Adrenal gland (tissue), 12 donors: ENCODE results near the gene CYREN. TPM values are rescaled to one million over a fixed set of nuclear protein-coding genes. Genes with fewer than 3 reads are reported as not detected.

Experiments used
- DNase-seq, 7 donors: peaks; one replicate each; pipeline ENCODE4 v3.0.0-alpha.2; 2019 to 2020
- H3K27ac ChIP-seq, 5 donors: fragments of 200-600 bp; sonication (generic) in 4 of 5; 1 replicate in 3 of 5; 2 replicates in 2 of 5; pipeline versions ENCODE4 v1.5.1 to v1.8.0; 2016 to 2020; ENCODE audit warnings: mild to moderate bottlenecking in 1 of 5
- H3K27me3 ChIP-seq: fragments of 200-600 bp; 2 replicates; pipeline ENCODE4 v1.8.0; 2021
- H3K36me3 ChIP-seq, 2 donors: fragments of 200-600 bp; replicated peaks in 1 of 2; 1 replicate in 1 of 2; 2 replicates in 1 of 2; pipeline versions ENCODE4 v1.5.1 to v1.8.0; 2018 to 2022
- H3K4me1 ChIP-seq, 2 donors: fragments of 200-600 bp; replicated peaks in 1 of 2; 1 replicate in 1 of 2; 2 replicates in 1 of 2; pipeline versions ENCODE4 v1.5.1 to v1.8.0; 2018 to 2021
- H3K4me3 ChIP-seq, 4 donors: fragments of 200-600 bp; sonication (generic) in 3 of 4; one replicate each; pipeline ENCODE4 v1.5.1; 2016 to 2018
- H3K9me3 ChIP-seq, 3 donors: fragments of 200-600 bp; sonication (generic) in 1 of 3; replicated peaks in 1 of 3; 1 replicate in 2 of 3; 2 replicates in 1 of 3; pipeline versions ENCODE4 v1.5.1 to v1.8.0; 2016 to 2021
- CTCF ChIP-seq, 6 experiments: fragments of 450-650 bp in 4 of 6; fragments of 200-600 bp in 2 of 6; sonication (generic) in 1 of 6; IDR thresholded peaks; 1 replicate in 5 of 6; 2 replicates in 1 of 6; pipeline versions ENCODE4 v1.5.1 to v1.8.0; 2016 to 2021; ENCODE audit warnings: antibody characterized with exemption in 6 of 6, mild to moderate bottlenecking in 2 of 6, moderate library complexity in 1 of 6
- POLR2A ChIP-seq, 2 donors: fragments of 450-650 bp; IDR thresholded peaks; one replicate each; pipeline ENCODE4 v1.6.1; 2017; ENCODE audit warnings: antibody characterized with exemption in 2 of 2, mild to moderate bottlenecking in 2 of 2, moderate library complexity in 1 of 2
- WGBS, 4 donors: extraction: QIAGEN DNeasy Blood & Tissue Kit in 2 of 4; methylation state at CpG; one replicate each; pipeline versions ENCODE4 v1.1.5 to v1.1.7; 2013 to 2017; 5-methylcytosine and 5-hydroxymethylcytosine counted together
- intact Hi-C, 2 donors: fragments of 100-400 bp; cut with DNase I; formaldehyde crosslinking; loops; one replicate each; pipeline versions ENCODE4 v1.14.1 to v1.15.0; 2022 to 2023
- polyA plus RNA-seq, 3 donors: library from polyadenylated mRNA; stranded (reverse); fragments of 200-250 nt in 2 of 3; fragments of 350-450 nt in 1 of 3; fragmentation: Illumina TruSeq in 1 of 3; extraction: RNeasy Lipid Tissue Mini Kit (QIAGEN cat#74804) in 1 of 3; gene quantifications; one replicate each; pipeline ENCODE4 v1.2.3, GENCODE V29; 2013 to 2014
- total RNA-seq, 9 donors: library from RNA; depleted of rRNA in 4 of 9; stranded (reverse); fragments of >200 nt in 4 of 9; fragments of 120-200 nt in 1 of 9; fragmentation: NEBNext Ultra II Directional in 1 of 9; extraction: Animal tissue kit (Norgen Biotek cat#: 25700) in 1 of 9; gene quantifications; one replicate each; pipeline versions ENCODE4 v1.1.0 to v1.2.4, GENCODE V29; 2013 to 2023
- donor health status: healthy with polysubstance abuse.
- donor health status: Bipolar disorder and iron deficiency.
- donor health status: DM: yes; HTN: yes; CAD: no.
- donor health status: DM: no; HTN: no; CAD: no.
- donor health status: DM: no; HTN: no; CAD: no.
- donor health status: DM: yes; HTN: yes; CAD: no.

Gene CYREN
- total and polyA plus RNA-seq, 12 donors, result 33.1 to 66.2 (median 48.5) TPM

GRCh38 chr7:135147899-135148721 lies 22.4 kb downstream of the CYREN start, which contains the start of gene TMEM140:
Gene TMEM140 (plus strand): TSS chr7:135148072. CDS start chr7:135164442, 16,370 bp downstream.
- Histone ChIP-seq H3K36me3 (no peaks in the 10 kb centered on the region), H3K4me3 (peak within 1 kb of the TSS in 3 of 4 donors; percentile 45 to 75 (median 46)), H3K9me3 (no peaks in the 10 kb centered on the region), H3K4me1 (peaks cover 39 to 58% of the 10 kb centered on the region in 2 donors), H3K27ac (peak within 1 kb of the TSS; percentile 90 to 96 (median 91)), H3K27me3 (no peaks in the 10 kb centered on the region)
- WGBS, 4 donors, result 8 to 16% (median 12%) methylated on average over 13 of the region's 13 CpGs
- peak in 4 of 7 donors; percentile 56 to 77 (median 60) for DNase-seq
- intact Hi-C loops, result no loop called here
- peak in 1 of 6 experiments; percentile 11 for TF ChIP-seq CTCF (IDR thresholded peaks at IDR 0.05)
- TF ChIP-seq POLR2A (IDR thresholded peaks at IDR 0.05), result peak in 1 of 2 donors; percentile 75

- H3K9me3 ChIP-seq, result no peaks in the 10 kb centered on the region
- intact Hi-C loops, result no loop called here
- peaks cover 39 to 58% of the 10 kb centered on the region in 2 donors for H3K4me1 ChIP-seq
- DNase-seq, result peak in 2 of 7 donors; percentile 39 to 54
- 3 to 10% (median 7%) methylated on average over 6 of the region's 6 CpGs for WGBS, 4 donors
- H3K27ac ChIP-seq, result peak overlapping the region; percentile 90 to 96 (median 91)
- peak overlapping the region in 2 of 4 donors; percentile 46 to 75 for H3K4me3 ChIP-seq
- H3K36me3 ChIP-seq, result no peaks in the 10 kb centered on the region
- TF ChIP-seq CTCF (IDR thresholded peaks at IDR 0.05), result no peak
- no peak for TF ChIP-seq POLR2A (IDR thresholded peaks at IDR 0.05)
- H3K27me3 ChIP-seq, result no peaks in the 10 kb centered on the region
Measured at GRCh38 chr7:135147341-135147898, 23.1 kb downstream of the CYREN start.

DNA sequence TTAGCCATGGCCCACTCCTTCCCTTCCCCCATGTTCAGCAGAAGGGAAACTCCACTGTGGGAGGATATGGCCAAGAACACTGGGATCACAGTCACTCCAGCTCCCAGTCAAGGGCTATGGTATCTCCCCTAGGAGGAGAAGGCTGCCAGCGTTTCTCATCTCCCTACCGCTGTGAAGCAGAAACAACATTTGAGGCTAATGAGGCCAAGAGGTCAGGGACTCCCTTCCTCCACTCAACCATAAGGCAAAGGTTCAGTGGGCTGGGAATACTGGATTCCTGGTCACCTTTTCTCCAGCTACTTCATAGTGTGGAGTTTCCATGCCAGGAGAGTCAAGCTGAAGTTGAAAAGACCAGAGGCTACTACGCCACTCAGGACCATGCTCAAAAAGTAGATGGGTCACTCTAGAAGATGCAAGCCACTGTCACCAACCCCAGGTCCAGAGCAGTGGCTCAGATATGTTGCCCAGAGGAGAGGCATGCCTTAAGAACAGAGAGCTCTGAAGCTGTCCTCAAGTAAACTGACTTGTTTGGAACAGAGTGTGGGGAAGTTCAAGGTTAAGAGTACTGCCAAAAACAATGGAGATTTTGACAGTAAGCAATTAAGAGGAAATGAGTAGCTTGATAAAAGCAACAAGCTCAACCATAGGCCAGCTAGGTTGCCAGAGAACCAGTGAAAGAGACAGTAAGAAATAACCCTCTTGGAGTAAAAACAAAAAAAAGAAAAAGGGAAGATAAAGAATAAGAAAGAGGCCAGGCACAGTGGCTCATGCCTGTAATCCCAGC lies 26.4 kb downstream of the CYREN start:
- Histone ChIP-seq H3K36me3 (no peaks in the 10 kb centered on the region), H3K27me3 (no peaks in the 10 kb centered on the region), H3K9me3 (no peaks in the 10 kb centered on the region), H3K4me1 (peaks cover 31 to 32% of the 10 kb centered on the region in 2 donors), H3K4me3 (no peak overlapping the region), H3K27ac (peak overlapping the region; percentile 15 to 63 (median 32))
- intact Hi-C loops, result no loop called here
- DNase-seq, result peak in 6 of 7 donors; percentile 42 to 82 (median 64)
- 42 to 66% (median 56%) methylated on average over 2 to 3 of the region's 3 CpGs for WGBS, 4 donors
- TF ChIP-seq POLR2A (IDR thresholded peaks at IDR 0.05) (peak in 1 of 2 donors; percentile 36), CTCF (IDR thresholded peaks at IDR 0.05) (no peak)

- TF ChIP-seq POLR2A (IDR thresholded peaks at IDR 0.05) (no peak), CTCF (IDR thresholded peaks at IDR 0.05) (no peak)
Measured at GRCh38 chr7:135129579-135129978, 40.9 kb downstream of the CYREN start.

More at GRCh38 chr7:135129579-135129978, 40.9 kb downstream of the CYREN start:
- Histone ChIP-seq H3K4me3 (no peak overlapping the region), H3K4me1 (no peaks in the 10 kb centered on the region), H3K36me3 (no peaks in the 10 kb centered on the region), H3K27ac (no peak overlapping the region), H3K9me3 (no peaks in the 10 kb centered on the region), H3K27me3 (no peaks in the 10 kb centered on the region)
- no peak for DNase-seq
- intact Hi-C loops, result no loop called here
